Neural cell (in vitro differentiated cells): Measurements from ENCODE around the gene GBP4. TPM values are rescaled to one million over a fixed set of nuclear protein-coding genes. Genes with fewer than 3 reads are reported as not detected.

Experiments
- H2AFZ ChIP-seq: fragments of 200-600, 300-800 bp; sonication (generic), shearing (Covaris generic); 2 replicates; pipeline ENCODE4 v1.6.0; 2014; ENCODE audit warnings: low read depth, mild to moderate bottlenecking, antibody characterized with exemption, low read length, moderate library complexity
- H3F3A ChIP-seq: fragments of 200-600 bp; shearing (Covaris generic); 2 replicates; pipeline ENCODE4 v1.6.1; 2016; ENCODE audit warnings: mild to moderate bottlenecking, moderate library complexity, mixed read lengths, antibody characterized with exemption, low read length; ENCODE audit not compliant: insufficient read depth, poor library complexity, severe bottlenecking
- H3K27ac ChIP-seq: fragments of 200-600, 300-800 bp; sonication (generic), shearing (Covaris generic); 2 replicates; pipeline ENCODE4 v1.5.1; 2014; ENCODE audit warnings: mild to moderate bottlenecking, low read length, moderate library complexity
- H3K27me3 ChIP-seq: fragments of 300-800, 200-600 bp; sonication (generic), shearing (Covaris generic); 2 replicates; pipeline ENCODE4 v1.6.0; 2014; ENCODE audit warnings: mild to moderate bottlenecking, low read depth, low read length, moderate library complexity; ENCODE audit not compliant: insufficient read depth
- H3K36me3 ChIP-seq: fragments of 300-800, 200-600 bp; sonication (generic), shearing (Covaris generic); 2 replicates; pipeline ENCODE4 v1.5.1; 2014; ENCODE audit warnings: mild to moderate bottlenecking, antibody characterized with exemption, low read length, moderate library complexity; ENCODE audit not compliant: insufficient read depth
- H3K4me2 ChIP-seq: fragments of 300-800, 200-600 bp; sonication (generic), shearing (Covaris generic); 2 replicates; pipeline ENCODE4 v1.6.0; 2014; ENCODE audit warnings: mild to moderate bottlenecking, low read length
- H3K4me3 ChIP-seq: fragments of 300-800, 200-600 bp; sonication (generic), shearing (Covaris generic); 2 replicates; pipeline ENCODE4 v1.5.1; 2014; ENCODE audit warnings: mild to moderate bottlenecking, low read length, moderate library complexity
- H3K79me2 ChIP-seq: fragments of 200-600 bp; shearing (Covaris generic); replicated peaks from 2 replicates; pipeline ENCODE4 v1.6.0; 2014; ENCODE audit warnings: mild to moderate bottlenecking, low read length, moderate library complexity; ENCODE audit not compliant: insufficient read depth
- H3K9ac ChIP-seq: fragments of 300-800, 200-600 bp; sonication (generic), shearing (Covaris generic); 2 replicates; pipeline ENCODE4 v1.6.1; 2016; ENCODE audit warnings: mild to moderate bottlenecking, low read length, mixed read lengths
- H3K9me2 ChIP-seq: fragments of 200-600 bp; shearing (Covaris generic); 2 replicates; pipeline ENCODE4 v1.6.1; 2016; ENCODE audit warnings: mild to moderate bottlenecking, low read length, mixed read lengths; ENCODE audit not compliant: insufficient read depth
- H3K9me3 ChIP-seq: fragments of 200-600, 300-800 bp; sonication (generic), shearing (Covaris generic); 2 replicates; pipeline ENCODE4 v1.6.1; 2016; ENCODE audit warnings: mild to moderate bottlenecking, mixed run types, low read length, moderate library complexity, mixed read lengths
- H4K20me1 ChIP-seq: fragments of 200-600 bp; shearing (Covaris generic); 2 replicates; pipeline ENCODE4 v1.6.1; 2016; ENCODE audit warnings: mild to moderate bottlenecking, mixed run types; ENCODE audit not compliant: insufficient read depth
- CTCF ChIP-seq: fragments of 450-650 bp; IDR thresholded peaks from 2 replicates; pipeline ENCODE4 v1.5.1; 2014; ENCODE audit warnings: antibody characterized with exemption, mild to moderate bottlenecking, moderate library complexity; ENCODE audit not compliant: poor library complexity, severe bottlenecking
- EP300 ChIP-seq: fragments of 450-650 bp; conservative IDR thresholded peaks from 2 replicates; pipeline ENCODE4 v1.6.1; 2014; ENCODE audit warnings: antibody characterized with exemption, mild to moderate bottlenecking, moderate library complexity; ENCODE audit not compliant: poor library complexity, severe bottlenecking
- EZH2 ChIP-seq: fragments of 200-600, 300-800 bp; shearing (Covaris generic), sonication (generic); IDR thresholded peaks from 2 replicates; pipeline ENCODE4 v1.6.1; 2014; ENCODE audit warnings: antibody characterized with exemption, low read length, borderline replicate concordance, mild to moderate bottlenecking; ENCODE audit not compliant: insufficient read depth, poor library complexity, severe bottlenecking
- MXI1 ChIP-seq: fragments of 450-650 bp; conservative IDR thresholded peaks from 2 replicates; pipeline ENCODE4 v1.6.1; 2014; ENCODE audit warnings: antibody characterized with exemption, mild to moderate bottlenecking; ENCODE audit not compliant: poor library complexity, severe bottlenecking
- POLR2AphosphoS5 ChIP-seq: IDR thresholded peaks from 2 replicates; pipeline ENCODE4 v1.6.1; 2012
- RAD21 ChIP-seq: fragments of 450-650 bp; conservative IDR thresholded peaks from 2 replicates; pipeline ENCODE4 v1.6.1; 2014; ENCODE audit warnings: antibody characterized with exemption, mild to moderate bottlenecking, moderate library complexity
- REST ChIP-seq: IDR thresholded peaks from 2 replicates; pipeline ENCODE4 v1.6.1; 2012; ENCODE audit warnings: borderline replicate concordance
- SMC3 ChIP-seq: fragments of 450-650 bp; conservative IDR thresholded peaks from 2 replicates; pipeline ENCODE4 v1.6.1; 2014; ENCODE audit warnings: antibody characterized with exemption, mild to moderate bottlenecking, moderate library complexity; ENCODE audit not compliant: poor library complexity
- TAF1 ChIP-seq: IDR thresholded peaks from 2 replicates; pipeline ENCODE4 v1.6.1; 2012; ENCODE audit warnings: low read depth
- polyA plus RNA-seq: library from polyadenylated mRNA; depleted of rRNA; stranded (reverse); fragments of >200 nt; gene quantifications from 2 replicates; pipeline ENCODE4 v1.2.3, GENCODE V29; 2014

GBP4 gene
- polyA plus RNA-seq, 1 donor from 2014 or later: not detected

GRCh38 chr1:89211035-89211634 lies 12.4 kb upstream of the GBP4 start:
- H3K9me3 ChIP-seq: no peaks in the 10 kb centered on the region
- H3K36me3 ChIP-seq: no peaks in the 10 kb centered on the region
- H3K9ac ChIP-seq: no peak overlapping the region
- H3K27ac ChIP-seq: no peak overlapping the region
- H3K4me3 ChIP-seq: no peak overlapping the region
- no peak overlapping the region for H2AFZ ChIP-seq
- TF ChIP-seq TAF1 (no peak), MXI1 (no peak), REST (no peak), SMC3 (no peak), EZH2 (no peak), EP300 (no peak)
- H4K20me1 ChIP-seq: no peaks in the 10 kb centered on the region
- no peaks in the 10 kb centered on the region for H3K79me2 ChIP-seq
- H3K4me2 ChIP-seq: no peak overlapping the region
- H3F3A ChIP-seq: no peaks in the 10 kb centered on the region
- no peaks in the 10 kb centered on the region for H3K9me2 ChIP-seq
- no peaks in the 10 kb centered on the region for H3K27me3 ChIP-seq

DNA sequence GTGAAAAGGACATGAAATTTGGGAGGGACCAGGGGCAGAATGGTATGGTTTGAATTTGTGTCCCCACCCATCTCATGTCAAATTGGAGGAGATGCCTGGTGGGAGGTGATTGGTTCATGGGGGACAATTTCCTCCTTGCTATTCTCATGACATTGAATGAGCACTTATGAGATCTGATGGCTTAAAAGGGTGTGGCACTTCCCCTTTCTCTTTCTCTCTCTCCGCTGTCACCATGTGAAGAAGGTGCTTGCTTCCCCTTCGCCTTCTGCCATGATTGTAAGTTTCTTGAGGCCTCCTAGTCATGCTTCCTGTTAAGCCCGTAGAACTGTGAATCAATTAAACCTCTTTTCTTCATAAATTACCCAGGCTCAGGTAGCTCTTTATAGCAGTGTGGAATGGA lies 7.6 kb upstream of the GBP4 start:
- Histone ChIP-seq H3F3A (no peaks in the 10 kb centered on the region), H3K9ac (no peak overlapping the region), H3K4me3 (no peak overlapping the region), H3K27ac (no peak overlapping the region), H3K36me3 (no peaks in the 10 kb centered on the region), H2AFZ (no peak overlapping the region), H3K9me2 (no peaks in the 10 kb centered on the region), H3K9me3 (no peaks in the 10 kb centered on the region), H3K79me2 (no peaks in the 10 kb centered on the region), H3K27me3 (no peaks in the 10 kb centered on the region), H4K20me1 (no peaks in the 10 kb centered on the region), H3K4me2 (no peak overlapping the region)
- TF ChIP-seq POLR2AphosphoS5 (no peak), REST (no peak), EZH2 (no peak), MXI1 (no peak), CTCF (no peak), TAF1 (no peak), SMC3 (no peak), EP300 (no peak), RAD21 (no peak)
